Measurements from ENCODE around the gene FRMD1.

The FRMD1 gene

DNA sequence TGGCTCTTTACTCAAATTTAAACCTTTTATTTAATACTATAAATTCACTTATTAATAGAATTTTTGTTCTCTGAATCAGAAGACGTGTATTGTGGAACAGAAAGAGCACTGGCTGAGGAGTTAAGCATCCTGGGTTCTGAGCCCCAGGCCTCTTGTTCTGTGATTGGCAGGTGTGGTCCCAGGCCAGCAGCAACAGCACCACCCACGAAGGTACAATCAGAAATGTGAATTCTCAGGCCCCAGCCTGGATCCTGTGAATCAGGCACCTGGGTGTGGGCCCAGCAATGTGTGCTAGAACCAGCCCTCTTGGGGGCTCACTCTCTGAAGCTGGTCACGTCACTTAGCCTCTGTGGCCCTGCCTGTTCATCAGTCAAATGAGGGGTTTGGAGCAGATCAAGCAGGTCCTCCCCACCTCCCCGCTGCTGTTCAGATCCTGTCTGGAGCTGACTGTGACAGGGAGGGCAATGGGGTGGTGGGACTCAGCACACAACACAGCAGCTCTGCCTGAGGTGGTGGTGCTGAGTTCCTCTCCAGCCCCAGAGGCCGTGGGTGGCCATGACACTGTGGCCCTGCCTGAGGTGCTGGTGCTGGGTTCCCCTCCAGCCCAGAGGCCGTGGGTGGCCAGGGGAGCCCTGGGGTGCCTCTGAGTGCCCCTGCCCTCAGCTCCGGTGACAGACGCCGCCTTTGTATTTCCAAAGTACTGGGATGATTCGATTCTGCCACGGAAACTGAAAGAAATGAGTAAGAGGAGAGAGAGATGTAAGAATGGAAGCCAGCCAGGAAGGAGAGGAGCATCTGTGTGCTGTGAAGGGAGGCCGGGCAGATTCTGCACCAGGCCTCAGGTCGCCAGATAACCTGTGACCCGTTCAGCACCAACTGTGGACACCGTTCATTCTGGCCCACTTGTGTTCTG lies 41.6 kb upstream of the FRMD1 start:
- DNase-seq (ENCODE audit: low read depth), result no peak
- no peak overlapping the region for H3K9ac ChIP-seq (ENCODE audit: low read length)
- H3K4me1 ChIP-seq (ENCODE audit: control insufficient read depth, insufficient read depth, low read length), result no peaks in the 10 kb centered on the region
- H3K36me3 ChIP-seq (ENCODE audit: control insufficient read depth, insufficient read depth, low read length, severe bottlenecking), result no peaks in the 10 kb centered on the region
- H3K9me3 ChIP-seq (ENCODE audit: control insufficient read depth, low read length), result peaks cover 3% of the 10 kb centered on the region
- no peak overlapping the region for H3K4me3 ChIP-seq (ENCODE audit: low read length)
- H3K27me3 ChIP-seq (replicated peaks; ENCODE audit: control insufficient read depth, insufficient read depth, low read length), result peaks cover 6% of the 10 kb centered on the region

- Histone ChIP-seq H3K9me3 (ENCODE audit: control insufficient read depth, low read length) (peaks cover 3% of the 10 kb centered on the region), H3K4me1 (ENCODE audit: control insufficient read depth, insufficient read depth, low read length) (no peaks in the 10 kb centered on the region), H3K4me3 (ENCODE audit: low read length) (no peak overlapping the region), H3K27me3 (replicated peaks; ENCODE audit: control insufficient read depth, insufficient read depth, low read length) (peaks cover 4% of the 10 kb centered on the region), H3K36me3 (ENCODE audit: control insufficient read depth, insufficient read depth, low read length, severe bottlenecking) (no peaks in the 10 kb centered on the region), H3K9ac (ENCODE audit: low read length) (no peak overlapping the region)
- DNase-seq (ENCODE audit: low read depth), result no peak
These were observed 40.5 kb upstream of the FRMD1 start for GRCh38 chr6:168119539-168119938.

DNA sequence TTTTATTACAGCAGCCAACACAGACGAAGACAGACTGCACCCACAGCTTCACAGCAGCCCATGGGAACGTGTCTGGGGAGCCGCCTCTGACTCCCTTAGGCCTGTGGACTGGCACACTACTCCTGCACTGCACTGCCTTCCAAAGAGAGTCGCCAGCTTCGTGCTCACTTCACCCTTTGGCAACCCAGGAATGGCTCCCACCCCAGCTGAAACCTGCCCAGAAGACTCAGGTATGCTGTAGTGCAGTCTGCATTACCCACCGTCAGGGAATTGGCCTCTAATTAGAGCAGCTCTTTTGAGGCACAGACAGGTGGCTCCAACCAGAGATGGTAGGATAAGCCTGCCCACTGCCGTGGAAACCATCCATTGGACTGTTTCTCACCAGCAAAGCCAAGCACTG lies 39.9 kb upstream of the FRMD1 start:
- peaks cover 3% of the 10 kb centered on the region for H3K9me3 ChIP-seq (ENCODE audit: control insufficient read depth, low read length)
- no peak for DNase-seq (ENCODE audit: low read depth)
- no peaks in the 10 kb centered on the region for H3K4me1 ChIP-seq (ENCODE audit: control insufficient read depth, insufficient read depth, low read length)
- H3K4me3 ChIP-seq (ENCODE audit: low read length), result no peak overlapping the region
- peaks cover 4% of the 10 kb centered on the region for H3K27me3 ChIP-seq (replicated peaks; ENCODE audit: control insufficient read depth, insufficient read depth, low read length)
- H3K9ac ChIP-seq (ENCODE audit: low read length), result no peak overlapping the region
- H3K36me3 ChIP-seq (ENCODE audit: control insufficient read depth, insufficient read depth, low read length, severe bottlenecking), result no peaks in the 10 kb centered on the region

DNA sequence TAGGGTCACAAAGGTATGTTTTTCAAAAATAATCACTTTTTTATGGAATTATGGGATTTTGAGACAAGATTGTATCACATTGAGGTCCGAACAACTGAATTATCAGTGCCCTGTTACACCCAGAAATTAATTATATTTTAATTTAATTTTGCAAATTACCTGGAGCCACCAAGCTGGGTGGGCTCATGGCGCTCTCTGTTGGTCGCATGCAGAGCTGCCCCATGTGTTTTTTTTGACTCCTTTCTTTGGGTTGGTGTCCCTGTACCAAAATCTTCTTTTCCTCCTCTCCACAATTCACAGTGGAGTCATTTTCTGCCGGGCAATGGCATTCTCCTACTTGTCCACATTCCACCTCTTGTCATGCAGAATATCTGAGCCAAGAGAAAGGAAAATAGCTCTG lies 38.9 kb upstream of the FRMD1 start:
- no peak overlapping the region for H3K4me3 ChIP-seq (ENCODE audit: low read length)
- peaks cover under 1% of the 10 kb centered on the region for H3K9me3 ChIP-seq (ENCODE audit: control insufficient read depth, low read length)
- H3K4me1 ChIP-seq (ENCODE audit: control insufficient read depth, insufficient read depth, low read length), result no peaks in the 10 kb centered on the region
- no peak overlapping the region for H3K9ac ChIP-seq (ENCODE audit: low read length)
- DNase-seq (ENCODE audit: low read depth), result no peak
- no peaks in the 10 kb centered on the region for H3K36me3 ChIP-seq (ENCODE audit: control insufficient read depth, insufficient read depth, low read length, severe bottlenecking)
- H3K27me3 ChIP-seq (replicated peaks; ENCODE audit: control insufficient read depth, insufficient read depth, low read length), result no peaks in the 10 kb centered on the region

DNA sequence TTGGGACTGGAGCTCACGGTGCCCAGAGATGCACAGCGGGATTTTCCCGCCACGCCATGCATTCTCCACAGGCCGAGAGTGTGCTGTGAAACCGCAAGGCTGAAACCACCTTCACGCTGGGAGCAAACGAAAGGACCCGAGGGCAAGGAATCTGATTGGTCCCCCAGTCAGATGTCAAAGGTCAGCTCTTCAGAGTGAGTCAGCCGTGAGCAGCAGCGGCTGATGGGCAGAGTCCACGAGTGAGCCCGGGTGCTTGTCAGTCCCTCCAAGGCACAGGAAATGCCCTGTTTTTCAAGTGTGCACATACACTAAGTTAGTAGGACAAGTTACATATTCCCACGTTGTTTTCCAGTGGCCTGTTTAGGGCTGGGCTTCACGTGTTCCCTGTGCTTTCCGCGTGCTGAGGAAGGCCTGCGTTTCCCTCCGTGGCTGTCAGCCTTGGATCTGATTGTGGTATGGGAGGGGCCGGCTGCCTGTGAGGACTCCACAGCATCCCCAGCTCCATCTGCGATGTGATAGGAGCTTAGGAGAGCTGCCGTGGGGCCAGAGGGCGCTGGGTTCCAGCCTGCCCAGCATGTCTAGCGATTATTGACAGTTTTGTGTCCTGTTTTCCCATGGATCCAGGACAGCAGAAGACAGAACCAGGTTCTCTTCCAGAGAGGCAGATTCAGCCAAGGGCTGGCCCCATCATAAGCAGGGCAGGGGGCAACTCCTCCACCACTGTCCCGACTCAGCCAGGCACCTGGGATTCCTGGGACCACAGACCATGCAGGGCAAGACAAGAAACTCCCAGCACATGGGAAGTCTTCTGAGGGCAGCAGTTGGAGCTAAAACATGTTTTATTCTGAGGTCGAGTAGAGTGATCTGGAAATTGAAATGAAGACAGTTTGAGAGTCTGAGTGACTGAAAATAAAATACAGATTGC lies 38.2 kb upstream of the FRMD1 start:
- no peak for DNase-seq (ENCODE audit: low read depth)
- H3K9me3 ChIP-seq (ENCODE audit: control insufficient read depth, low read length), result no peaks in the 10 kb centered on the region
- no peak overlapping the region for H3K9ac ChIP-seq (ENCODE audit: low read length)

DNA sequence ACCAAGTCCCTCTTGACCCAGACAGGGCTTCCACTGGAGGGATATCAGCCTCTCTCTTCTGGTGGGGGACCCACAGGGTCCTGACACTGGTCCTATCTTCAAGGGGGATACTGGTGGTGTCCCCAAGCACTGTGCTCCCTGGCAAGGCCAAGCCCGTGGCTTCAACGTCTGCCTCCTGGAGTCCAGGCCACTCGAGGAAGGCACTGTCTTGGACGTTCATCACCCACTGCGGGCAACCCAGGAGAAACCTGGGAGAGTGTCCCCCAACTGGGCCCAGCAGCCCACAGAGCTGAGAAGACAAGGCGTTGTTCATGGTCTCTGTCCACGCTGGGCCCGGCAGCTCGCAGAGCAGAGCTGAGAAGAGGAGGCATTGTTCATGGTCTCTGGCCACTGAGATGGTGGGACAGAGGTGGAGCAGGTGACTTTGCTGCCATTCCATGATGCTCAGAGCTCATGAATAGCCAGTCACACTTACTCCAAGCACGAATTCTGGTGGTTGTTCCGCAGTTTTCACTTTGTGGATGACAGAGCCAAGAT lies 37.5 kb upstream of the FRMD1 start:
- Histone ChIP-seq H3K27me3 (replicated peaks; ENCODE audit: control insufficient read depth, insufficient read depth, low read length) (peaks cover under 1% of the 10 kb centered on the region), H3K4me1 (ENCODE audit: control insufficient read depth, insufficient read depth, low read length) (no peaks in the 10 kb centered on the region), H3K9ac (ENCODE audit: low read length) (no peak overlapping the region), H3K36me3 (ENCODE audit: control insufficient read depth, insufficient read depth, low read length, severe bottlenecking) (no peaks in the 10 kb centered on the region), H3K9me3 (ENCODE audit: control insufficient read depth, low read length) (no peaks in the 10 kb centered on the region), H3K4me3 (ENCODE audit: low read length) (no peak overlapping the region)
- no peak for DNase-seq (ENCODE audit: low read depth)

More for the DNA sequence above, 38.2 kb upstream of the FRMD1 start:
- H3K27me3 ChIP-seq (replicated peaks; ENCODE audit: control insufficient read depth, insufficient read depth, low read length), result no peaks in the 10 kb centered on the region
- H3K4me1 ChIP-seq (ENCODE audit: control insufficient read depth, insufficient read depth, low read length), result no peaks in the 10 kb centered on the region
- no peaks in the 10 kb centered on the region for H3K36me3 ChIP-seq (ENCODE audit: control insufficient read depth, insufficient read depth, low read length, severe bottlenecking)
- no peak overlapping the region for H3K4me3 ChIP-seq (ENCODE audit: low read length)

DNA sequence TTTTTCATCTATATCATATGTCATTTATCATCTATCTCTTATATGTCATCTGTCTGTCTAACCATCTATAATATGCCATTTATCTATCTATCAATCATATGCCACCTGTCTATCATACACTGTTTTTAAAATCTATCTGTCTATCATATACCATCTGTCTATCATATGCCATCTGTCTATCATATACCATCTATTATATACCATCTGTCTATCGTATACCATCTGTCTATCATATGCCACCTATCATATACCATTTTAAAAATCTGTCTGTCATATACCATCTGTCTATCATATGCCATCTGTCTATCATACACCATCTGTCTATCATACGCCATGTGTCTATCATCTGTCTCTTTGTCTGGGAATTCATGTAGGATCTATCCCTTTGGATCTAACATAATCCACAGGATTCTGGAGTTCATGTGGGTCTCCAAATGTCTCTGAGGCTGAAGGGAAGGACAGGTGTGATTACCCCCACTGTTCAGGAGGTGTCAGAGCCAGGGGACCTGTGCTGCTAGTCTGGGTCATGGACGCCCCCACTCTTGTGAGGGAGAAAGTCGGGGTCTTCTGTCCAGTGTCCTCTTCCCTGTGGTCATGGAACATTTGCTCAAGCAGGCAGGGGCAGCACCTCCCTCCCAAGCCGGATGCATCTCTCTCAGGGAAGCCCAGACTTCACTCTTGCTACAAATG lies 36.9 kb upstream of the FRMD1 start:
- Histone ChIP-seq H3K9me3 (ENCODE audit: control insufficient read depth, low read length) (no peaks in the 10 kb centered on the region), H3K4me1 (ENCODE audit: control insufficient read depth, insufficient read depth, low read length) (no peaks in the 10 kb centered on the region), H3K4me3 (ENCODE audit: low read length) (no peak overlapping the region), H3K27me3 (replicated peaks; ENCODE audit: control insufficient read depth, insufficient read depth, low read length) (peaks cover 7% of the 10 kb centered on the region), H3K9ac (ENCODE audit: low read length) (no peak overlapping the region), H3K36me3 (ENCODE audit: control insufficient read depth, insufficient read depth, low read length, severe bottlenecking) (no peaks in the 10 kb centered on the region)
- DNase-seq (ENCODE audit: low read depth), result no peak

- Histone ChIP-seq H3K27me3 (replicated peaks; ENCODE audit: control insufficient read depth, insufficient read depth, low read length) (peaks cover 30% of the 10 kb centered on the region), H3K9ac (ENCODE audit: low read length) (no peak overlapping the region), H3K4me3 (ENCODE audit: low read length) (no peak overlapping the region), H3K4me1 (ENCODE audit: control insufficient read depth, insufficient read depth, low read length) (no peaks in the 10 kb centered on the region), H3K9me3 (ENCODE audit: control insufficient read depth, low read length) (no peaks in the 10 kb centered on the region), H3K36me3 (ENCODE audit: control insufficient read depth, insufficient read depth, low read length, severe bottlenecking) (no peaks in the 10 kb centered on the region)
- no peak for DNase-seq (ENCODE audit: low read depth)
These were observed 34.2 kb upstream of the FRMD1 start for GRCh38 chr6:168113226-168113625.

- Histone ChIP-seq H3K4me1 (ENCODE audit: control insufficient read depth, insufficient read depth, low read length) (peaks cover 3% of the 10 kb centered on the region), H3K27me3 (replicated peaks; ENCODE audit: control insufficient read depth, insufficient read depth, low read length) (peaks cover 33% of the 10 kb centered on the region), H3K36me3 (ENCODE audit: control insufficient read depth, insufficient read depth, low read length, severe bottlenecking) (no peaks in the 10 kb centered on the region), H3K9me3 (ENCODE audit: control insufficient read depth, low read length) (no peaks in the 10 kb centered on the region), H3K9ac (ENCODE audit: low read length) (no peak overlapping the region), H3K4me3 (ENCODE audit: low read length) (no peak overlapping the region)
- DNase-seq (ENCODE audit: low read depth), result no peak
These were observed 32.9 kb upstream of the FRMD1 start for GRCh38 chr6:168111911-168112310.

DNA sequence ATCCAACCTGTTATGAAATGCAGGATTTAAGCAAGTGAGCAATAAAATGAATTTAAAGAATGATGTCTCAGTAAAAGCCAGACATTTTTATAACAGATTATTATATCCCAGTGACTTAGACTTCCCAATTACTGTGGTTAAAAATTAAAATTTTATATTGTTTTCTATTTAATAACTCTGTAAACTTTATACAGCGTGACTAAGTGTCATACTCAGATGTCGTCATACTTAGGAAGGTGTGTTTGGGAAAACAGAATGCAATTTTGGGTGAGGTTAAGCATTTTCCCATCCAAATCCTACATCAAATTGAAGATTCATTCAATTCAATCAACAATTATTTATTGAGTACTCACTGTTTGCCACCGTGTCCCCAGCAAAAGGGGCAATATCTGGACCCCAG lies 31.4 kb upstream of the FRMD1 start:
- H3K36me3 ChIP-seq (ENCODE audit: control insufficient read depth, insufficient read depth, low read length, severe bottlenecking), result no peaks in the 10 kb centered on the region
- DNase-seq (ENCODE audit: low read depth), result no peak
- no peak overlapping the region for H3K4me3 ChIP-seq (ENCODE audit: low read length)
- peaks cover 3% of the 10 kb centered on the region for H3K4me1 ChIP-seq (ENCODE audit: control insufficient read depth, insufficient read depth, low read length)
- no peaks in the 10 kb centered on the region for H3K9me3 ChIP-seq (ENCODE audit: control insufficient read depth, low read length)
- no peak overlapping the region for H3K9ac ChIP-seq (ENCODE audit: low read length)
- peaks cover 38% of the 10 kb centered on the region for H3K27me3 ChIP-seq (replicated peaks; ENCODE audit: control insufficient read depth, insufficient read depth, low read length)

Data from adipocyte (in vitro differentiated cells).